ENCODE measurements around the gene TTC7B. TPM values are rescaled to one million over a fixed set of nuclear protein-coding genes. Genes with fewer than 3 reads are reported as not detected.

TTC7B gene
- total RNA-seq, 1 experiment from 2014 or later: 70.6 TPM

- H3K36me3 ChIP-seq (ENCODE audit: control insufficient read depth in 1 of 2, insufficient read depth in 2 of 2, low read length in 2 of 2): no peaks in the 10 kb centered on the region
- RAD21 ChIA-PET (ENCODE audit: low non-redundant PET in 1 of 2, low total read pairs in 2 of 2, uncharacterized antibody in 2 of 2, unreplicated experiment in 2 of 2): no interaction called here
- no peaks in the 10 kb centered on the region for H3K79me2 ChIP-seq (ENCODE audit: insufficient read depth, low read length)
- DNase-seq (ENCODE audit: low read depth, low spot score): no peak
- H3K9me3 ChIP-seq (ENCODE audit: control insufficient read depth in 1 of 2, insufficient read depth in 1 of 2, low read depth in 1 of 2, low read length in 2 of 2): no peaks in the 10 kb centered on the region
- no peaks in the 10 kb centered on the region for H3K27me3 ChIP-seq (ENCODE audit: insufficient read depth, low read length)
- TF ChIP-seq POLR2AphosphoS5 (IDR thresholded peaks at IDR 0.05; ENCODE audit: low read depth, low read length): no peak
- TF ChIP-seq SP1 (IDR thresholded peaks at IDR 0.05; ENCODE audit: low read depth): no peak
- no peak for TF ChIP-seq CBX3 (IDR thresholded peaks at IDR 0.05; ENCODE audit: low read depth)
- no peak for TF ChIP-seq FOSL1 (IDR thresholded peaks at IDR 0.05; ENCODE audit: low read depth)
- no peak for TF ChIP-seq TCF7L2 (IDR thresholded peaks at IDR 0.05; ENCODE audit: borderline replicate concordance, extremely low read depth, insufficient read depth, insufficient read length)
- no peak for TF ChIP-seq JUND (IDR thresholded peaks at IDR 0.05)
- no peak for TF ChIP-seq ATF3 (IDR thresholded peaks at IDR 0.05)
- no TSS peak for BruUV-seq (replicated peaks)
- H3K4me2 ChIP-seq (ENCODE audit: low read length): no peak overlapping the region
- CTCF ChIA-PET: no interaction called here
- no peak overlapping the region for H3K4me3 ChIP-seq (replicated peaks in 1 of 2; ENCODE audit: low read depth in 1 of 2, low read length in 2 of 2)
- H3K4me1 ChIP-seq (ENCODE audit: control insufficient read depth in 1 of 2, insufficient read depth in 2 of 2, low read length in 2 of 2): peaks cover 15 to 27% of the 10 kb centered on the region in 2 experiments
- H4K20me1 ChIP-seq (ENCODE audit: insufficient read depth): no peaks in the 10 kb centered on the region; the same call in 1 of the 2 replicates
- H3K27ac ChIP-seq (ENCODE audit: low read depth, low read length): no peak overlapping the region
- H2AFZ ChIP-seq (ENCODE audit: low read depth, low read length, poor library complexity, severe bottlenecking): no peak overlapping the region
- no peaks in the 10 kb centered on the region for H3K9me2 ChIP-seq (ENCODE audit: insufficient read depth)
- intact Hi-C loops (cut with micrococcal nuclease): no loop called here
- no peak overlapping the region for H3K9ac ChIP-seq (ENCODE audit: low read length)
- no peak for ATAC-seq
- POLR2A ChIA-PET: no interaction called here
These were observed 173.9 kb downstream of the TTC7B start for GRCh38 chr14:90642244-90642717.

GRCh38 chr14:90641615-90642243 is 174.5 kb downstream of the TTC7B start:
- H3K27ac ChIP-seq (ENCODE audit: low read depth, low read length): no peak overlapping the region
- no peak overlapping the region for H2AFZ ChIP-seq (ENCODE audit: low read depth, low read length, poor library complexity, severe bottlenecking)
- no peaks in the 10 kb centered on the region for H3K36me3 ChIP-seq (ENCODE audit: control insufficient read depth in 1 of 2, insufficient read depth in 2 of 2, low read length in 2 of 2)
- no peak overlapping the region for H3K9ac ChIP-seq (ENCODE audit: low read length)
- no peaks in the 10 kb centered on the region; the same call in 1 of the 2 replicates for H4K20me1 ChIP-seq (ENCODE audit: insufficient read depth)
- DNase-seq (ENCODE audit: low read depth, low spot score) (no peak), ATAC-seq (no peak)
- no peak overlapping the region for H3K4me3 ChIP-seq (replicated peaks in 1 of 2; ENCODE audit: low read depth in 1 of 2, low read length in 2 of 2)
- no peaks in the 10 kb centered on the region for H3K79me2 ChIP-seq (ENCODE audit: insufficient read depth, low read length)
- ChIA-PET CTCF (no interaction called here), RAD21 (ENCODE audit: low non-redundant PET in 1 of 2, low total read pairs in 2 of 2, uncharacterized antibody in 2 of 2, unreplicated experiment in 2 of 2) (no interaction called here), POLR2A (no interaction called here)
- intact Hi-C loops (cut with micrococcal nuclease): no loop called here
- no peak overlapping the region for H3K4me2 ChIP-seq (ENCODE audit: low read length)
- H3K9me2 ChIP-seq (ENCODE audit: insufficient read depth): no peaks in the 10 kb centered on the region
- no TSS peak for BruUV-seq (replicated peaks)
- H3K27me3 ChIP-seq (ENCODE audit: insufficient read depth, low read length): no peaks in the 10 kb centered on the region
- H3K4me1 ChIP-seq (ENCODE audit: control insufficient read depth in 1 of 2, insufficient read depth in 2 of 2, low read length in 2 of 2): peaks cover 15 to 21% of the 10 kb centered on the region in 2 experiments
- TF ChIP-seq SIN3A (IDR thresholded peaks at IDR 0.05; ENCODE audit: low read depth) (no peak), POLR2AphosphoS5 (IDR thresholded peaks at IDR 0.05; ENCODE audit: low read depth, low read length) (no peak), ZFX (IDR thresholded peaks at IDR 0.05) (no peak), RAD21 (IDR thresholded peaks at IDR 0.05; ENCODE audit: low read depth) (no peak), YY1 (IDR thresholded peaks at IDR 0.05; ENCODE audit: extremely low read depth, insufficient replicate concordance, low read depth, low read length) (no peak), CTCF (IDR thresholded peaks at IDR 0.05 in 2 of 3, conservative IDR thresholded peaks at IDR 0.05 in 1 of 3; ENCODE audit: borderline replicate concordance in 1 of 3, insufficient read depth in 1 of 3, low read depth in 2 of 3, low read length in 2 of 3) (no peak)
- H3K9me3 ChIP-seq (ENCODE audit: control insufficient read depth in 1 of 2, insufficient read depth in 1 of 2, low read depth in 1 of 2, low read length in 2 of 2): no peaks in the 10 kb centered on the region
